Small intestine (tissue), 7 donors: ENCODE results near the gene PDE2A. TPM values are rescaled to one million over a fixed set of nuclear protein-coding genes. Genes with fewer than 3 reads are reported as not detected.

Experiments used
- DNase-seq, 2 donors: peaks; one replicate each; pipeline versions ENCODE4 v3.0.0 to v3.0.0-alpha.2; 2013
- FAIRE-seq: peaks from 2 replicates; lab custom pipeline; 2012; peaks lifted over from hg19 to GRCh38; lab: Jason Lieb, UNC
- H3K27ac ChIP-seq, 3 donors: one replicate each; pipeline ENCODE4 v1.5.1; 2013; ENCODE audit warnings: low read length in 2 of 3, mild to moderate bottlenecking in 2 of 3, control low read depth in 1 of 3, inconsistent platforms in 1 of 3, low read depth in 1 of 3, moderate library complexity in 1 of 3
- H3K27me3 ChIP-seq, 3 donors: one replicate each; pipeline ENCODE4 v1.6.1; 2013; ENCODE audit warnings: low read length in 3 of 3, inconsistent platforms in 1 of 3; ENCODE audit not compliant: control insufficient read depth in 3 of 3, insufficient read depth in 3 of 3
- H3K36me3 ChIP-seq, 3 donors: one replicate each; pipeline ENCODE4 v1.6.1; 2013; ENCODE audit warnings: low read length in 3 of 3, inconsistent platforms in 1 of 3, low read depth in 1 of 3, mild to moderate bottlenecking in 1 of 3, moderate library complexity in 1 of 3; ENCODE audit not compliant: control insufficient read depth in 3 of 3, insufficient read depth in 2 of 3
- H3K4me1 ChIP-seq, 3 donors: one replicate each; pipeline ENCODE4 v1.6.1; 2013; ENCODE audit warnings: low read length in 2 of 3, inconsistent platforms in 1 of 3, low read depth in 1 of 3, mild to moderate bottlenecking in 1 of 3, moderate library complexity in 1 of 3; ENCODE audit not compliant: control insufficient read depth in 3 of 3, insufficient read depth in 2 of 3
- H3K4me3 ChIP-seq, 3 donors: one replicate each; pipeline ENCODE4 v1.5.1; 2013; ENCODE audit warnings: low read length in 3 of 3, control low read depth in 1 of 3, inconsistent platforms in 1 of 3, low read depth in 1 of 3, mild to moderate bottlenecking in 1 of 3, moderate library complexity in 1 of 3
- H3K9me3 ChIP-seq, 2 donors: one replicate each; pipeline ENCODE4 v1.6.1; 2013; ENCODE audit warnings: low read depth in 1 of 2, low read length in 1 of 2; ENCODE audit not compliant: control insufficient read depth in 2 of 2, insufficient read depth in 1 of 2
- WGBS, 3 donors: extraction: QIAGEN DNeasy Blood & Tissue Kit; methylation state at CpG; one replicate each; pipeline ENCODE4 v1.1.7; 2013; 5-methylcytosine and 5-hydroxymethylcytosine counted together
- polyA plus RNA-seq, 4 donors: library from polyadenylated mRNA; stranded (reverse) in 3 of 4; unstranded in 1 of 4; fragments of 200-250 nt in 3 of 4; fragments of 120-200 nt in 1 of 4; gene quantifications; one replicate each; pipeline versions ENCODE4 v1.2.1 to v1.2.3, GENCODE V29; 2013
- donor health status: healthy with polysubstance abuse.
- donor health status: control.
- donor health status: control.
- donor health status: Bipolar disorder and iron deficiency.
- donor health status: healthy.

Gene PDE2A
- polyA plus RNA-seq, 4 donors, result 1.8 to 31.6 (median 7.4) TPM

DNA sequence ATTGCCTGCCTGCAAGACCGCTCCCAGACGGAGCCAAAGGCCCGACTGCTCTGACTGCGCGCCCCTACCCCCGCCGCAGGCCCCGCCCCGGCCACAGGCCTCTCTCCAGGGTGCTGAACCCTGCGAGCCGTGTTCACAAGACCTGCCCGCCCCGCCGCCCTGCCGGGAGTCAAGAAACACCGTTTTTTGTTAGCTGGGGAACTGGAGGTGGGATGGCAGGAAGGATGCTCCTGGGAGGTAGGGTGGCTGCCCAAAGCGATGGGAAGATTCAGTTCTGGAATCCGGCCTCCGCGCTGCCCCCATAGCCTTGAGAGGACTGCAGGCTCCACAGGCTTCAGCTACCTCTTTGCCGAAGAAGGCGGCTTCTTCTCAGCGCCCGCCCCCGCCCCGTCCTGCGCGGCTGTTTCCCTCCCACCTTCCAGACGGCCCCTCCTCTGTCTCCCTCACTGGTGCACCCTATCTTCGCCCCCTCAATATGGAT lies 2.7 kb upstream of the PDE2A start:
- WGBS, 3 donors, result 3 to 5% (median 4%) methylated on average over 29 to 30 of the region's 30 CpGs
- FAIRE-seq (no peak), DNase-seq (peak; percentile 12 to 75)
- Histone ChIP-seq H3K27me3 (peaks cover 0 to 79% (median 12%) of the 10 kb centered on the region in 3 donors), H3K4me3 (no peak overlapping the region), H3K27ac (no peak overlapping the region), H3K36me3 (no peaks in the 10 kb centered on the region), H3K4me1 (no peaks in the 10 kb centered on the region), H3K9me3 (no peaks in the 10 kb centered on the region)

GRCh38 chr11:72675221-72675620 lies 999 bp upstream of the PDE2A start:
- no peaks in the 10 kb centered on the region for H3K4me1 ChIP-seq
- no peaks in the 10 kb centered on the region for H3K9me3 ChIP-seq
- no peaks in the 10 kb centered on the region for H3K36me3 ChIP-seq
- 14 to 32% (median 25%) methylated on average over 2 of the region's 2 CpGs for WGBS, 3 donors
- H3K27me3 ChIP-seq, result peaks cover 0 to 93% (median 12%) of the 10 kb centered on the region in 3 donors
- no peak for FAIRE-seq
- DNase-seq, result no peak
- H3K4me3 ChIP-seq, result no peak overlapping the region
- no peak overlapping the region for H3K27ac ChIP-seq

DNA sequence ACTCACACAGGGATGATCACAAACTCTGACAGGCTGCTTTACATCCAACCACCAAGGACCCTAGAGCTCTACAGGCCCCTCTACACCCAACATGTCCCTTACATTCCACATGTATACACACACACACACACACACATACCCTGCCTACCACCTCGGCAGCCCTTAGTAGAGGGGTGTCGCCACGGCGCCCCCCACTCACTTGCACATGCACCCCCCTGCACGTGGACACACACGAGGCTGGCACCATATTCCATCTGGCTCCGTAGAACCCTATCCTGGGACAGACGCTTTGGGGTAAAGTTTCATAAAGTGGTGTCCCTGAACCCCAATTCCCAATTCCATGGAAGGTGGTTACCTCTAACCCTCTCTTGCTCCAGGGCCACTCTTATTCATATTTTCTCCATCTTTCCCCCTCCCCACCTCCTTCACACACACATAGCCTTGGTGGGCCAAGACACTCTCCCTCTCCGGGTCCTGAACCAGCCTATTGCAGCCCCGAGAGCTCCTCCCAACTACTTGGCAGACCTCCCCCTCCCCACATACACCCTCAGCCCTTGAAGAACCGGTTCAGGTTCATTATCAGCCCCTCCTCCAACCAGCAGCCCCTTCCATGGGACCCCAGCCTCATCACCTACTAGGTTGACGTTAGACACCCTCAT lies 809 bp downstream of the PDE2A start:
- Histone ChIP-seq H3K9me3 (no peaks in the 10 kb centered on the region), H3K27ac (no peak overlapping the region), H3K4me3 (no peak overlapping the region), H3K27me3 (peaks cover 0 to 94% (median 12%) of the 10 kb centered on the region in 3 donors), H3K4me1 (no peaks in the 10 kb centered on the region), H3K36me3 (no peaks in the 10 kb centered on the region)
- DNase-seq, result no peak
- WGBS, 3 donors, result 26 to 39% (median 26%) methylated on average over 12 of the region's 12 CpGs
- FAIRE-seq, result no peak

DNA sequence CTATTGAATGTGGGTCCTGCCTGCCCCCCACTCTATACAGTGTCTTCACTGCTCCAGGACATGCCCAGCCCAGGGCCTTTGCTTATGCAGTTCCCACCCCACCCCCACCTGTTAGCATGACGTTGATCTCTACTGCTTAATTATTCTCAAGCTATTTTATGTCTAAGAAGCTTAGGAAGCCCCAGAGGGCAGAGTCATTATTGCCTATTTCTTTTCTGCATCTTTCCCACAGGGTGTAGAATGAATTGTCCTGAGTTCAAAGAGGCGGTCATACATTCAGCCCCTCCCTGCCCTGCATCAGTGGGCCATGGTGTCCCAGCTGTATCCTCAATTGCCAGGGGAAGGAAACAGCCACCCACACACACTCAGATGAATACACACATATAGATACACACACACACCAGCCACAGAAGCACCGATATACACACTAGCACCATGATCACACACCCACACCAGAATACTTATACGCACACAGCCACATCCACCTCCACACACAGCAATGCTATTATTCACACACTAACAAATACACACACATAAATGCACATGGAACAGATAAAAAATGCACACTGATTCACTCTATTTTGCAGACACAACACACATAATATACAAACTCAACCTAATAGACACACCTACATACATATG lies 1.5 kb downstream of the PDE2A start:
- WGBS, 3 donors, result 59 to 62% (median 60%) methylated on average over 4 of the region's 4 CpGs

GRCh38 chr11:72671152-72672099 lies 2.8 kb downstream of the PDE2A start:
- 57 to 66% (median 62%) methylated on average over 8 of the region's 8 CpGs for WGBS, 3 donors
- no peak overlapping the region for H3K4me3 ChIP-seq
- no peak for FAIRE-seq
- H3K36me3 ChIP-seq, result no peaks in the 10 kb centered on the region
- H3K27ac ChIP-seq, result no peak overlapping the region
- no peaks in the 10 kb centered on the region for H3K4me1 ChIP-seq
- no peak for DNase-seq
- H3K9me3 ChIP-seq, result peaks cover 0 to 11% of the 10 kb centered on the region in 2 donors
- H3K27me3 ChIP-seq, result peaks cover 0 to 83% (median 12%) of the 10 kb centered on the region in 3 donors

More for the DNA sequence above, 1.5 kb downstream of the PDE2A start:
- Histone ChIP-seq H3K27me3 (peaks cover 0 to 92% (median 10%) of the 10 kb centered on the region in 3 donors), H3K27ac (no peak overlapping the region), H3K4me3 (no peak overlapping the region), H3K4me1 (no peaks in the 10 kb centered on the region), H3K9me3 (peaks cover 0 to 3% of the 10 kb centered on the region in 2 donors), H3K36me3 (no peaks in the 10 kb centered on the region)
- DNase-seq, result no peak
- no peak for FAIRE-seq

DNA sequence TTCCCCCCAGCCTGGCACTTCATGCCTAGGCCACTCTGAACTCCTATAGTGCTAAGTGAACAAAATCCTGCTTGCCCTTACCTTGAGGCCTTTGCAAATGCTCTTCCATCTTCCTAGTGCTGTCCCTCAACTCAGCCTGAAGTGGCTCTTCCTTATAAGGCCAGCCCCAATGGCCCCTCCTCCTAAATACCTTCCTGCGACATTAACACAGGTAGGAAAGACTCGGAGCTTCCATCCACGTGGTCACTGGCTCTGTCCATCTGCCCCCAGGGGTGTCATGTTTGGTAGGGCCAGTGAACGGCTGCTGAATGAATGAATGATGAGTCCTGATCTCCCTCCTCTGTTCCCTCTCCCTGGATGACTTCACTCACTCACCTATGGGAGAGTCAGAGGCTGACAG lies 4.2 kb downstream of the PDE2A start:
- H3K4me3 ChIP-seq, result no peak overlapping the region
- no peak for FAIRE-seq
- peaks cover 0 to 11% of the 10 kb centered on the region in 2 donors for H3K9me3 ChIP-seq
- WGBS, 3 donors, result 35 to 49% (median 35%) methylated on average over 4 of the region's 4 CpGs
- no peak overlapping the region for H3K27ac ChIP-seq
- H3K36me3 ChIP-seq, result no peaks in the 10 kb centered on the region
- DNase-seq, result no peak
- H3K4me1 ChIP-seq, result no peaks in the 10 kb centered on the region
- H3K27me3 ChIP-seq, result peaks cover 0 to 69% (median 15%) of the 10 kb centered on the region in 3 donors

GRCh38 chr11:72669527-72669926 lies 4.7 kb downstream of the PDE2A start:
- no peaks in the 10 kb centered on the region for H3K36me3 ChIP-seq
- H3K4me1 ChIP-seq, result no peaks in the 10 kb centered on the region
- FAIRE-seq (no peak), DNase-seq (no peak)
- peaks cover 0 to 11% of the 10 kb centered on the region in 2 donors for H3K9me3 ChIP-seq
- H3K4me3 ChIP-seq, result no peak overlapping the region
- peaks cover 0 to 64% (median 12%) of the 10 kb centered on the region in 3 donors for H3K27me3 ChIP-seq
- 59 to 67% (median 62%) methylated on average over 8 of the region's 8 CpGs for WGBS, 3 donors
- no peak overlapping the region for H3K27ac ChIP-seq
